Measurements from ENCODE around the gene ZCCHC7. TPM values are rescaled to one million over a fixed set of nuclear protein-coding genes. Genes with fewer than 3 reads are reported as not detected.

ZCCHC7 gene
- polyA plus RNA-seq, 3 donors = 8.7 to 12.9 (median 12.5) TPM

GRCh38 chr9:37144762-37145161 lies 24.4 kb downstream of the ZCCHC7 start:
- Histone ChIP-seq H3K27me3 (ENCODE audit: control insufficient read depth in 2 of 2, insufficient read depth in 2 of 2, low read length in 2 of 2) (no peaks in the 10 kb centered on the region), H3K4me1 (ENCODE audit: control insufficient read depth in 1 of 2, insufficient read depth in 2 of 2, low read length in 2 of 2) (peaks cover 4 to 19% of the 10 kb centered on the region in 2 donors), H3K36me3 (replicated peaks in 1 of 2; ENCODE audit: control insufficient read depth in 1 of 2, insufficient read depth in 2 of 2, low read length in 2 of 2) (no peaks in the 10 kb centered on the region), H4K20me1 (ENCODE audit: insufficient read depth, low read length) (no peaks in the 10 kb centered on the region), H3K4me3 (replicated peaks in 1 of 3; ENCODE audit: low read depth in 2 of 3, low read length in 3 of 3) (no peak overlapping the region), H3K9ac (ENCODE audit: insufficient read depth, low read length, poor library complexity, severe bottlenecking) (no peak overlapping the region), H3K4me2 (replicated peaks; ENCODE audit: extremely low read depth, low read length, poor library complexity, severe bottlenecking) (no peak overlapping the region), H3K9me3 (replicated peaks in 1 of 2; ENCODE audit: control insufficient read depth in 1 of 2, insufficient read depth in 1 of 2, low read length in 2 of 2) (no peaks in the 10 kb centered on the region), H3K79me2 (ENCODE audit: insufficient read depth, low read length) (no peaks in the 10 kb centered on the region), H3K27ac (ENCODE audit: low read depth in 1 of 2, low read length in 2 of 2) (no peak overlapping the region), H2AFZ (ENCODE audit: insufficient read depth, low read depth, low read length, poor library complexity, severe bottlenecking) (no peak overlapping the region)
- H3K4me1 Mint-ChIP-seq = peaks cover 27% of the 10 kb centered on the region
- TF ChIP-seq CTCF (IDR thresholded peaks at IDR 0.05) = no peak
- H3K9me3 Mint-ChIP-seq = no peaks in the 10 kb centered on the region
- no peak overlapping the region for H3K27ac Mint-ChIP-seq
- H3K27me3 Mint-ChIP-seq (ENCODE audit: low read depth in 3 of 3) = no peaks in the 10 kb centered on the region
- no peak overlapping the region for H3K4me3 Mint-ChIP-seq
- intact Hi-C loops (cut with micrococcal nuclease) = no loop called here
- 60% methylated on average over 1 of the region's 2 CpGs for WGBS (ENCODE audit: insufficient coverage)
- peaks cover 19 to 26% of the 10 kb centered on the region in 2 donors for H3K36me3 Mint-ChIP-seq
- no peak for DNase-seq

GRCh38 chr9:37146410-37146809 lies 26.0 kb downstream of the ZCCHC7 start:
- Mint-ChIP-seq H3K4me1 (peaks cover 30% of the 10 kb centered on the region), H3K36me3 (peaks cover 15 to 27% of the 10 kb centered on the region in 2 donors), H3K27me3 (ENCODE audit: low read depth in 3 of 3) (no peaks in the 10 kb centered on the region), H3K4me3 (peak overlapping the region in 1 of 2 donors; percentile 78), H3K27ac (peak overlapping the region in 5 of 7 donors; percentile 11 to 58 (median 37)), H3K9me3 (no peaks in the 10 kb centered on the region)
- no peak for TF ChIP-seq CTCF (IDR thresholded peaks at IDR 0.05)
- intact Hi-C loops (cut with micrococcal nuclease) = no loop called here
- Histone ChIP-seq H3K27me3 (ENCODE audit: control insufficient read depth in 2 of 2, insufficient read depth in 2 of 2, low read length in 2 of 2) (no peaks in the 10 kb centered on the region), H2AFZ (ENCODE audit: insufficient read depth, low read depth, low read length, poor library complexity, severe bottlenecking) (peak overlapping the region; percentile 24), H3K79me2 (ENCODE audit: insufficient read depth, low read length) (no peaks in the 10 kb centered on the region), H3K9ac (ENCODE audit: insufficient read depth, low read length, poor library complexity, severe bottlenecking) (peak overlapping the region; percentile 20), H3K36me3 (replicated peaks in 1 of 2; ENCODE audit: control insufficient read depth in 1 of 2, insufficient read depth in 2 of 2, low read length in 2 of 2) (no peaks in the 10 kb centered on the region), H3K9me3 (replicated peaks in 1 of 2; ENCODE audit: control insufficient read depth in 1 of 2, insufficient read depth in 1 of 2, low read length in 2 of 2) (no peaks in the 10 kb centered on the region), H3K27ac (ENCODE audit: low read depth in 1 of 2, low read length in 2 of 2) (peak overlapping the region in 1 of 2 donors; percentile 62), H3K4me2 (replicated peaks; ENCODE audit: extremely low read depth, low read length, poor library complexity, severe bottlenecking) (peak overlapping the region; percentile 66), H4K20me1 (ENCODE audit: insufficient read depth, low read length) (no peaks in the 10 kb centered on the region), H3K4me3 (replicated peaks in 1 of 3; ENCODE audit: low read depth in 2 of 3, low read length in 3 of 3) (peak overlapping the region; percentile 9 to 57 (median 44)), H3K4me1 (ENCODE audit: control insufficient read depth in 1 of 2, insufficient read depth in 2 of 2, low read length in 2 of 2) (peaks cover 5 to 19% of the 10 kb centered on the region in 2 donors)
- peak; percentile 21 to 62 (median 30) for DNase-seq
- no CpG with 5 or more reads among the region's 2 CpGs for WGBS (ENCODE audit: insufficient coverage)
